ENCODE data around the gene PPARGC1A. TPM values are rescaled to one million over a fixed set of nuclear protein-coding genes. Genes with fewer than 3 reads are reported as not detected.

The PPARGC1A gene
- total and polyA plus RNA-seq, 2 of the 13 experiments (the other 11 are each of a cell fraction or from before 2014, with no cell fraction given): 20.7 to 37.3 TPM

- TF ChIP-seq ZNF598 (CRISPR knock-in tag; IDR thresholded peaks at IDR 0.05; ENCODE audit: borderline replicate concordance) (no peak), JDP2 (CRISPR knock-in tag; IDR thresholded peaks at IDR 0.05; ENCODE audit: borderline replicate concordance) (no peak), JUNB (CRISPR knock-in tag; IDR thresholded peaks at IDR 0.05; ENCODE audit: borderline replicate concordance) (no peak), ZNF670 (CRISPR knock-in tag; IDR thresholded peaks at IDR 0.05; ENCODE audit: borderline replicate concordance) (no peak), ZNF230 (CRISPR knock-in tag; IDR thresholded peaks at IDR 0.05) (no peak), ZNF691 (CRISPR knock-in tag; IDR thresholded peaks at IDR 0.05; ENCODE audit: borderline replicate concordance, low read depth) (no peak), RELA (CRISPR knock-in tag; IDR thresholded peaks at IDR 0.05) (no peak), THAP7 (CRISPR knock-in tag; IDR thresholded peaks at IDR 0.05) (no peak), RXRA (CRISPR knock-in tag; IDR thresholded peaks at IDR 0.05) (no peak), MTA3 (CRISPR knock-in tag; IDR thresholded peaks at IDR 0.05) (no peak), CEBPB (IDR thresholded peaks at IDR 0.05; ENCODE audit: borderline replicate concordance, low read depth, low read length) (no peak), SSRP1 (CRISPR knock-in tag; IDR thresholded peaks at IDR 0.05) (no peak), ASH2L (IDR thresholded peaks at IDR 0.05; ENCODE audit: insufficient read length, low read depth, low read length) (peak; percentile 18), AKAP8 (CRISPR knock-in tag; IDR thresholded peaks at IDR 0.05) (no peak), ZNF768 (CRISPR knock-in tag; IDR thresholded peaks at IDR 0.05) (no peak), MAFF (IDR thresholded peaks at IDR 0.05; ENCODE audit: low read depth, low read length) (no peak), ZNF329 (CRISPR knock-in tag; IDR thresholded peaks at IDR 0.05; ENCODE audit: low read depth) (no peak), FOXP4 (CRISPR knock-in tag; IDR thresholded peaks at IDR 0.05) (no peak), NCOA5 (CRISPR knock-in tag; IDR thresholded peaks at IDR 0.05) (no peak), XBP1 (CRISPR knock-in tag; IDR thresholded peaks at IDR 0.05) (no peak), ELK4 (CRISPR knock-in tag; IDR thresholded peaks at IDR 0.05; ENCODE audit: borderline replicate concordance) (no peak), HNF4G (IDR thresholded peaks at IDR 0.05; ENCODE audit: borderline replicate concordance, low read depth, low read length) (peak; percentile 26; the same call in 1 of the 2 replicates), HNF4G (CRISPR knock-in tag; IDR thresholded peaks at IDR 0.05; ENCODE audit: borderline replicate concordance, low read depth) (no peak), GABPA (IDR thresholded peaks at IDR 0.05; ENCODE audit: low read depth, low read length) (no peak), GABPA (CRISPR knock-in tag; IDR thresholded peaks at IDR 0.05; ENCODE audit: low read depth) (no peak), ZSCAN9 (CRISPR knock-in tag; IDR thresholded peaks at IDR 0.05; ENCODE audit: borderline replicate concordance) (no peak), SOX13 (IDR thresholded peaks at IDR 0.05) (0 out of 2 replicates have a peak, but pooled peaks have one; percentile 29), SOX13 (CRISPR knock-in tag; conservative IDR thresholded peaks at IDR 0.05 in 1 of 2, IDR thresholded peaks at IDR 0.05 in 1 of 2) (peak in 1 of 2 experiments; percentile 72; a peak in 2 of 4 replicates), ATF7-NPFF (CRISPR knock-in tag; IDR thresholded peaks at IDR 0.05; ENCODE audit: low read depth) (no peak)
Observed at GRCh38 chr4:23788027-23788426, 101.8 kb downstream of the PPARGC1A start (continued).

All from HepG2 (cell line).